GM23338 (cell line): ENCODE data around the gene OR1E2. TPM values are rescaled to one million over a fixed set of nuclear protein-coding genes. Genes with fewer than 3 reads are reported as not detected.

Experiments used
- ATAC-seq: fragments of 200-7000 bp; cut with Tn5 transposase; 3 replicates; pipeline ENCODE4 v1.9.1; 2020
- DNase-seq: peaks from one replicate; pipeline ENCODE4 v3.0.0-alpha.2; 2015; ENCODE audit warnings: low spot score
- H2AFZ ChIP-seq: fragments of 200-600 bp; sonication (generic); 2 replicates; pipeline ENCODE4 v1.8.0; 2016; ENCODE audit warnings: antibody characterized with exemption, mild to moderate bottlenecking, moderate library complexity
- H3F3A ChIP-seq: fragments of 200-600 bp; sonication (generic); replicated peaks from 2 replicates; pipeline ENCODE4 v1.8.0; 2017; ENCODE audit warnings: antibody characterized with exemption, mixed run types, low read depth
- H3K27ac ChIP-seq: fragments of 200-600 bp; sonication (generic); 2 replicates; pipeline ENCODE4 v1.6.1; 2016; ENCODE audit warnings: low read depth
- H3K27me3 ChIP-seq: fragments of 200-600 bp; sonication (generic); 2 replicates; pipeline ENCODE4 v1.8.0; 2016; ENCODE audit warnings: mild to moderate bottlenecking, mixed run types, moderate library complexity; ENCODE audit not compliant: insufficient read depth
- H3K36me3 ChIP-seq: fragments of 200-600 bp; sonication (generic); 2 replicates; pipeline ENCODE4 v1.8.0; 2016; ENCODE audit warnings: mild to moderate bottlenecking; ENCODE audit not compliant: insufficient read depth
- H3K4me1 ChIP-seq: fragments of 200-600 bp; sonication (generic); 2 replicates; pipeline ENCODE4 v1.8.0; 2016; ENCODE audit warnings: mild to moderate bottlenecking, moderate library complexity; ENCODE audit not compliant: insufficient read depth
- H3K4me2 ChIP-seq: fragments of 200-600 bp; sonication (generic); 2 replicates; pipeline ENCODE4 v1.7.1; 2017; ENCODE audit warnings: mixed run types
- H3K4me3 ChIP-seq: fragments of 200-600 bp; sonication (generic); 2 replicates; pipeline ENCODE4 v1.6.1; 2016; ENCODE audit warnings: mixed run types
- H3K79me2 ChIP-seq: fragments of 200-600 bp; sonication (generic); replicated peaks from 2 replicates; pipeline ENCODE4 v1.8.0; 2017; ENCODE audit warnings: mild to moderate bottlenecking; ENCODE audit not compliant: insufficient read depth
- H3K9me2 ChIP-seq: fragments of 200-600 bp; sonication (generic); 2 replicates; pipeline ENCODE4 v1.8.0; 2017; ENCODE audit not compliant: insufficient read depth
- H4K20me1 ChIP-seq: fragments of 200-600 bp; sonication (generic); replicated peaks from 2 replicates; pipeline ENCODE4 v1.8.0; 2017; ENCODE audit warnings: mild to moderate bottlenecking; ENCODE audit not compliant: insufficient read depth
- H3K27ac Mint-ChIP-seq: 2 replicates; pipeline ENCODE4 v1.8.0; 2020; ENCODE audit warnings: inconsistent platforms, mild to moderate bottlenecking, moderate library complexity, mixed read lengths
- H3K27me3 Mint-ChIP-seq: 3 replicates; pipeline ENCODE4 v1.8.0; 2022; ENCODE audit warnings: low read depth, mild to moderate bottlenecking, moderate library complexity, mixed read lengths, inconsistent platforms; ENCODE audit not compliant: insufficient read depth, poor library complexity
- H3K36me3 Mint-ChIP-seq: 3 replicates; pipeline ENCODE4 v1.8.0; 2021; ENCODE audit warnings: low read depth, mild to moderate bottlenecking, inconsistent platforms, moderate library complexity, mixed read lengths
- H3K4me1 Mint-ChIP-seq: 3 replicates; pipeline ENCODE4 v1.8.0; 2020; ENCODE audit warnings: mild to moderate bottlenecking, inconsistent platforms, mixed read lengths
- H3K4me3 Mint-ChIP-seq: 3 replicates; pipeline ENCODE4 v1.8.0; 2021; ENCODE audit warnings: moderate library complexity, mild to moderate bottlenecking, inconsistent platforms, mixed read lengths
- H3K9me3 Mint-ChIP-seq: 3 replicates; pipeline ENCODE4 v1.8.0; 2020; ENCODE audit warnings: moderate library complexity, mild to moderate bottlenecking, inconsistent platforms, mixed read lengths
- CREB1 ChIP-seq: fragments of 250-450 bp; sonication (Bioruptor Pico); IDR thresholded peaks from 2 replicates; pipeline ENCODE4 v1.5.0; 2020; ENCODE audit warnings: low read depth, mild to moderate bottlenecking, moderate library complexity
- EZH2 ChIP-seq: fragments of 200-600 bp; sonication (generic); IDR thresholded peaks from one replicate; pipeline ENCODE4 v1.8.0; 2017; ENCODE audit warnings: antibody characterized with exemption, mild to moderate bottlenecking, low read depth; ENCODE audit not compliant: unreplicated experiment
- EZH2phosphoT487 ChIP-seq: fragments of 200-600 bp; sonication (generic); IDR thresholded peaks from one replicate; pipeline ENCODE4 v1.8.1; 2018; ENCODE audit warnings: antibody characterized with exemption; ENCODE audit not compliant: unreplicated experiment
- JUNB ChIP-seq: IDR thresholded peaks from one replicate; pipeline ENCODE4 v1.6.1; 2016; ENCODE audit warnings: antibody characterized with exemption; ENCODE audit not compliant: unreplicated experiment
- NANOG ChIP-seq: IDR thresholded peaks from 2 replicates; pipeline ENCODE4 v1.6.1; 2016; ENCODE audit warnings: antibody characterized with exemption, borderline replicate concordance
- POLR2AphosphoS5 ChIP-seq: IDR thresholded peaks from 2 replicates; pipeline ENCODE4 v1.6.1; 2016; ENCODE audit warnings: antibody characterized with exemption, low read depth
- REST ChIP-seq: IDR thresholded peaks from one replicate; pipeline ENCODE4 v1.6.1; 2018; ENCODE audit warnings: antibody characterized with exemption; ENCODE audit not compliant: unreplicated experiment
- STAT1 ChIP-seq: IDR thresholded peaks from one replicate; pipeline ENCODE4 v1.6.1; 2016; ENCODE audit warnings: antibody characterized with exemption; ENCODE audit not compliant: unreplicated experiment
- ZNF114 ChIP-seq: fragments of 250-450 bp; sonication (Bioruptor Pico); IDR thresholded peaks from 2 replicates; pipeline ENCODE4 v1.5.0; 2020; ENCODE audit warnings: mild to moderate bottlenecking, moderate library complexity
- ZNF331 ChIP-seq: fragments of 250-450 bp; sonication (Bioruptor Pico); IDR thresholded peaks from 2 replicates; pipeline ENCODE4 v1.5.0; 2020; ENCODE audit warnings: low read depth, mild to moderate bottlenecking, moderate library complexity
- polyA plus RNA-seq: library from polyadenylated mRNA; unstranded; fragments of >200 nt; fragmentation: Nextera tagmentation; extraction: Ambion mirVana; gene quantifications from 2 replicates; pipeline ENCODE4 v1.2.1, GENCODE V29; 2016
- total RNA-seq: library from RNA; depleted of rRNA; stranded (reverse); fragments of >200 nt; shearing (Covaris generic); gene quantifications from 2 replicates; pipeline ENCODE4 v1.2.3, GENCODE V29; 2014
- TF ChIP-seq, protein P1 (sequence below): fragments of 250-450 bp; sonication (Bioruptor Pico); IDR thresholded peaks from 2 replicates; pipeline ENCODE4 v1.5.0; 2020; ENCODE audit warnings: mild to moderate bottlenecking, moderate library complexity
- TF ChIP-seq, protein P2 (sequence below): IDR thresholded peaks from 2 replicates; pipeline ENCODE4 v1.6.1; 2016; ENCODE audit warnings: antibody characterized with exemption
- TF ChIP-seq, protein P3 (sequence below), 2 experiments: fragments of 200-600 bp in 1 of 2; sonication (generic) in 1 of 2; conservative IDR thresholded peaks; 2 replicates each; pipeline versions ENCODE4 v1.5.1 to v1.6.1; 2016 to 2017; ENCODE audit warnings: antibody characterized with exemption in 2 of 2, low read depth in 2 of 2, mild to moderate bottlenecking in 2 of 2, moderate library complexity in 1 of 2

The OR1E2 gene
- total and polyA plus RNA-seq, 2 experiments from 2014 or later: not detected

- ATAC-seq: no peak
- no peak for DNase-seq
- no peak for TF ChIP-seq JUNB
- TF ChIP-seq, protein P1, sequence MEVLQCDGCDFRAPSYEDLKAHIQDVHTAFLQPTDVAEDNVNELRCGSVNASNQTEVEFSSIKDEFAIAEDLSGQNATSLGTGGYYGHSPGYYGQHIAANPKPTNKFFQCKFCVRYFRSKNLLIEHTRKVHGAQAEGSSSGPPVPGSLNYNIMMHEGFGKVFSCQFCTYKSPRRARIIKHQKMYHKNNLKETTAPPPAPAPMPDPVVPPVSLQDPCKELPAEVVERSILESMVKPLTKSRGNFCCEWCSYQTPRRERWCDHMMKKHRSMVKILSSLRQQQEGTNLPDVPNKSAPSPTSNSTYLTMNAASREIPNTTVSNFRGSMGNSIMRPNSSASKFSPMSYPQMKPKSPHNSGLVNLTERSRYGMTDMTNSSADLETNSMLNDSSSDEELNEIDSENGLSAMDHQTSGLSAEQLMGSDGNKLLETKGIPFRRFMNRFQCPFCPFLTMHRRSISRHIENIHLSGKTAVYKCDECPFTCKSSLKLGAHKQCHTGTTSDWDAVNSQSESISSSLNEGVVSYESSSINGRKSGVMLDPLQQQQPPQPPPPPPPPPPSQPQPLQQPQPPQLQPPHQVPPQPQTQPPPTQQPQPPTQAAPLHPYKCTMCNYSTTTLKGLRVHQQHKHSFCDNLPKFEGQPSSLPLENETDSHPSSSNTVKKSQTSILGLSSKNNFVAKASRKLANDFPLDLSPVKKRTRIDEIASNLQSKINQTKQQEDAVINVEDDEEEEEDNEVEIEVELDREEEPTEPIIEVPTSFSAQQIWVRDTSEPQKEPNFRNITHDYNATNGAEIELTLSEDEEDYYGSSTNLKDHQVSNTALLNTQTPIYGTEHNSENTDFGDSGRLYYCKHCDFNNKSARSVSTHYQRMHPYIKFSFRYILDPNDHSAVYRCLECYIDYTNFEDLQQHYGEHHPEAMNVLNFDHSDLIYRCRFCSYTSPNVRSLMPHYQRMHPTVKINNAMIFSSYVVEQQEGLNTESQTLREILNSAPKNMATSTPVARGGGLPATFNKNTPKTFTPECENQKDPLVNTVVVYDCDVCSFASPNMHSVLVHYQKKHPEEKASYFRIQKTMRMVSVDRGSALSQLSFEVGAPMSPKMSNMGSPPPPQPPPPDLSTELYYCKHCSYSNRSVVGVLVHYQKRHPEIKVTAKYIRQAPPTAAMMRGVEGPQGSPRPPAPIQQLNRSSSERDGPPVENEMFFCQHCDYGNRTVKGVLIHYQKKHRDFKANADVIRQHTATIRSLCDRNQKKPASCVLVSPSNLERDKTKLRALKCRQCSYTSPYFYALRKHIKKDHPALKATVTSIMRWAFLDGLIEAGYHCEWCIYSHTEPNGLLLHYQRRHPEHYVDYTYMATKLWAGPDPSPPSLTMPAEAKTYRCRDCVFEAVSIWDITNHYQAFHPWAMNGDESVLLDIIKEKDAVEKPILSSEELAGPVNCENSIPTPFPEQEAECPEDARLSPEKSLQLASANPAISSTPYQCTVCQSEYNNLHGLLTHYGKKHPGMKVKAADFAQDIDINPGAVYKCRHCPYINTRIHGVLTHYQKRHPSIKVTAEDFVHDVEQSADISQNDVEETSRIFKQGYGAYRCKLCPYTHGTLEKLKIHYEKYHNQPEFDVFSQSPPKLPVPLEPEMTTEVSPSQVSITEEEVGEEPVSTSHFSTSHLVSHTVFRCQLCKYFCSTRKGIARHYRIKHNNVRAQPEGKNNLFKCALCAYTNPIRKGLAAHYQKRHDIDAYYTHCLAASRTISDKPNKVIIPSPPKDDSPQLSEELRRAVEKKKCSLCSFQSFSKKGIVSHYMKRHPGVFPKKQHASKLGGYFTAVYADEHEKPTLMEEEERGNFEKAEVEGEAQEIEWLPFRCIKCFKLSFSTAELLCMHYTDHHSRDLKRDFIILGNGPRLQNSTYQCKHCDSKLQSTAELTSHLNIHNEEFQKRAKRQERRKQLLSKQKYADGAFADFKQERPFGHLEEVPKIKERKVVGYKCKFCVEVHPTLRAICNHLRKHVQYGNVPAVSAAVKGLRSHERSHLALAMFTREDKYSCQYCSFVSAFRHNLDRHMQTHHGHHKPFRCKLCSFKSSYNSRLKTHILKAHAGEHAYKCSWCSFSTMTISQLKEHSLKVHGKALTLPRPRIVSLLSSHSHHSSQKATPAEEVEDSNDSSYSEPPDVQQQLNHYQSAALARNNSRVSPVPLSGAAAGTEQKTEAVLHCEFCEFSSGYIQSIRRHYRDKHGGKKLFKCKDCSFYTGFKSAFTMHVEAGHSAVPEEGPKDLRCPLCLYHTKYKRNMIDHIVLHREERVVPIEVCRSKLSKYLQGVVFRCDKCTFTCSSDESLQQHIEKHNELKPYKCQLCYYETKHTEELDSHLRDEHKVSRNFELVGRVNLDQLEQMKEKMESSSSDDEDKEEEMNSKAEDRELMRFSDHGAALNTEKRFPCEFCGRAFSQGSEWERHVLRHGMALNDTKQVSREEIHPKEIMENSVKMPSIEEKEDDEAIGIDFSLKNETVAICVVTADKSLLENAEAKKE (CRISPR knock-in tag): no peak
- no peak for TF ChIP-seq POLR2AphosphoS5
- TF ChIP-seq ZNF114 (CRISPR knock-in tag): no peak
- TF ChIP-seq ZNF331 (CRISPR knock-in tag): no peak
- TF ChIP-seq NANOG: no peak
- no peak for TF ChIP-seq STAT1
- TF ChIP-seq EZH2: no peak
- TF ChIP-seq, protein P2, sequence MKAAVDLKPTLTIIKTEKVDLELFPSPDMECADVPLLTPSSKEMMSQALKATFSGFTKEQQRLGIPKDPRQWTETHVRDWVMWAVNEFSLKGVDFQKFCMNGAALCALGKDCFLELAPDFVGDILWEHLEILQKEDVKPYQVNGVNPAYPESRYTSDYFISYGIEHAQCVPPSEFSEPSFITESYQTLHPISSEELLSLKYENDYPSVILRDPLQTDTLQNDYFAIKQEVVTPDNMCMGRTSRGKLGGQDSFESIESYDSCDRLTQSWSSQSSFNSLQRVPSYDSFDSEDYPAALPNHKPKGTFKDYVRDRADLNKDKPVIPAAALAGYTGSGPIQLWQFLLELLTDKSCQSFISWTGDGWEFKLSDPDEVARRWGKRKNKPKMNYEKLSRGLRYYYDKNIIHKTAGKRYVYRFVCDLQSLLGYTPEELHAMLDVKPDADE: no peak
- no peak for TF ChIP-seq CREB1 (CRISPR knock-in tag)
- no peak for TF ChIP-seq REST
- TF ChIP-seq, protein P3, sequence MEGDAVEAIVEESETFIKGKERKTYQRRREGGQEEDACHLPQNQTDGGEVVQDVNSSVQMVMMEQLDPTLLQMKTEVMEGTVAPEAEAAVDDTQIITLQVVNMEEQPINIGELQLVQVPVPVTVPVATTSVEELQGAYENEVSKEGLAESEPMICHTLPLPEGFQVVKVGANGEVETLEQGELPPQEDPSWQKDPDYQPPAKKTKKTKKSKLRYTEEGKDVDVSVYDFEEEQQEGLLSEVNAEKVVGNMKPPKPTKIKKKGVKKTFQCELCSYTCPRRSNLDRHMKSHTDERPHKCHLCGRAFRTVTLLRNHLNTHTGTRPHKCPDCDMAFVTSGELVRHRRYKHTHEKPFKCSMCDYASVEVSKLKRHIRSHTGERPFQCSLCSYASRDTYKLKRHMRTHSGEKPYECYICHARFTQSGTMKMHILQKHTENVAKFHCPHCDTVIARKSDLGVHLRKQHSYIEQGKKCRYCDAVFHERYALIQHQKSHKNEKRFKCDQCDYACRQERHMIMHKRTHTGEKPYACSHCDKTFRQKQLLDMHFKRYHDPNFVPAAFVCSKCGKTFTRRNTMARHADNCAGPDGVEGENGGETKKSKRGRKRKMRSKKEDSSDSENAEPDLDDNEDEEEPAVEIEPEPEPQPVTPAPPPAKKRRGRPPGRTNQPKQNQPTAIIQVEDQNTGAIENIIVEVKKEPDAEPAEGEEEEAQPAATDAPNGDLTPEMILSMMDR (conservative IDR thresholded peaks at IDR 0.05; ENCODE audit: low read depth in 2 of 2): no peak
- TF ChIP-seq EZH2phosphoT487: no peak
- Histone ChIP-seq H4K20me1 (no peaks in the 10 kb centered on the region), H3K27ac (no peak within 1 kb of the TSS), H3K9me2 (no peaks in the 10 kb centered on the region), H2AFZ (peak within 1 kb of the TSS; percentile 93), H3K4me1 (peaks cover 10% of the 10 kb centered on the region), H3K27me3 (no peaks in the 10 kb centered on the region), H3K4me2 (no peak within 1 kb of the TSS), H3K4me3 (no peak within 1 kb of the TSS), H3K36me3 (no peaks in the 10 kb centered on the region), H3F3A (no peaks in the 10 kb centered on the region), H3K79me2 (no peaks in the 10 kb centered on the region)
- no peaks in the 10 kb centered on the region for H3K36me3 Mint-ChIP-seq
- peaks cover 1% of the 10 kb centered on the region for H3K27me3 Mint-ChIP-seq
- H3K27ac Mint-ChIP-seq: no peak within 1 kb of the TSS
- H3K4me1 Mint-ChIP-seq: peaks cover 14% of the 10 kb centered on the region; the same call in 2 of the 3 replicates
- H3K4me3 Mint-ChIP-seq: no peak within 1 kb of the TSS
- no peaks in the 10 kb centered on the region; the same call in 2 of the 3 replicates for H3K9me3 Mint-ChIP-seq
Measured at GRCh38 chr17:3471599-3471998, 38.0 kb upstream of the OR1E2 start, which contains the start of gene SPATA22. SPATA22 (minus strand) TSS chr17:3471819; CDS start chr17:3469325, 2,494 bp downstream.
